ENCODE measurements around the gene METTL26.

DNA sequence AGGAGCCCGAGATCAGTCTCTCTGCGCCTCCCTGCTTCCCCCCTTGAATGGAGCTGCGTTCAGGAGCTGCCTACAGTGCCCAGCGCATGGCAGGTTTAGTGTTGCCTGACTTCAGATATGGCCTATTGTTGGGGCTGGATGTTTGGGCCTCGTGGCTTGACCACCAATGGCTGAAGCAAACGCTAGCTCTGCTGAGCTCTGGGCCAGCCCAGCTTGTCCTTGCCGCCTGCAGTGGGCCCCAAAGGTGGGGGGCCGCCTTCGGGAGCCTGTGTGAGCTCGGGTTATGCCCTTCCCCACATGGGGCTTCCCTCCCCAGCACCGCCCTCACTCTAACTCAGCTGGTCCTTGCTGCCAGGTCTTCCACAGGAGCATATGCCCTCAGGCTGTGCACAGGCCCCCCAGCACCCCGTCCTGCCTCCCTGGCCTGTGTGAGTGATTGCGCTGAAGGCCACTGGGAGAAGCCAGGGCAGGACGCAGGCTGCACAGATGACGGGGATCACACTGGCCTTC, 2.0 kb upstream of the METTL26 start:
- TF ChIP-seq, protein P1, sequence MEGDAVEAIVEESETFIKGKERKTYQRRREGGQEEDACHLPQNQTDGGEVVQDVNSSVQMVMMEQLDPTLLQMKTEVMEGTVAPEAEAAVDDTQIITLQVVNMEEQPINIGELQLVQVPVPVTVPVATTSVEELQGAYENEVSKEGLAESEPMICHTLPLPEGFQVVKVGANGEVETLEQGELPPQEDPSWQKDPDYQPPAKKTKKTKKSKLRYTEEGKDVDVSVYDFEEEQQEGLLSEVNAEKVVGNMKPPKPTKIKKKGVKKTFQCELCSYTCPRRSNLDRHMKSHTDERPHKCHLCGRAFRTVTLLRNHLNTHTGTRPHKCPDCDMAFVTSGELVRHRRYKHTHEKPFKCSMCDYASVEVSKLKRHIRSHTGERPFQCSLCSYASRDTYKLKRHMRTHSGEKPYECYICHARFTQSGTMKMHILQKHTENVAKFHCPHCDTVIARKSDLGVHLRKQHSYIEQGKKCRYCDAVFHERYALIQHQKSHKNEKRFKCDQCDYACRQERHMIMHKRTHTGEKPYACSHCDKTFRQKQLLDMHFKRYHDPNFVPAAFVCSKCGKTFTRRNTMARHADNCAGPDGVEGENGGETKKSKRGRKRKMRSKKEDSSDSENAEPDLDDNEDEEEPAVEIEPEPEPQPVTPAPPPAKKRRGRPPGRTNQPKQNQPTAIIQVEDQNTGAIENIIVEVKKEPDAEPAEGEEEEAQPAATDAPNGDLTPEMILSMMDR (IDR thresholded peaks at IDR 0.05) = no peak
- TF ChIP-seq EP300 (IDR thresholded peaks at IDR 0.05) (no peak), POLR2AphosphoS5 (IDR thresholded peaks at IDR 0.05) (no peak)

All from stomach (tissue), 4 donors.